ENCODE measurements around the gene IL17D. TPM values are rescaled to one million over a fixed set of nuclear protein-coding genes. Genes with fewer than 3 reads are reported as not detected.

Gene IL17D
- total and polyA plus RNA-seq, 4 donors = 0.05 to 0.19 (median 0.14) TPM

GRCh38 chr13:20667857-20668437 is 35.6 kb upstream of the IL17D start:
- 71% methylated on average over 4 of the region's 4 CpGs for WGBS
- DNase-seq (ENCODE audit: low spot score) = no peak
- no peaks in the 10 kb centered on the region for H3K27me3 ChIP-seq (ENCODE audit: control insufficient read depth in 4 of 4, insufficient read depth in 4 of 4, low read length in 3 of 4)
- H3K9me3 ChIP-seq (ENCODE audit: control insufficient read depth in 4 of 4, low read length in 3 of 4) = no peaks in the 10 kb centered on the region
- TF ChIP-seq NR2F2 (IDR thresholded peaks at IDR 0.05) (no peak), RXRA (IDR thresholded peaks at IDR 0.05) (no peak), FOXA2 (IDR thresholded peaks at IDR 0.05) (no peak), HNF4G (IDR thresholded peaks at IDR 0.05) (no peak), RAD21 (IDR thresholded peaks at IDR 0.05) (no peak), CTCF (IDR thresholded peaks at IDR 0.05; ENCODE audit: low read depth, low read length, missing input control) (no peak), YY1 (IDR thresholded peaks at IDR 0.05) (no peak), REST (IDR thresholded peaks at IDR 0.05) (no peak), SP1 (IDR thresholded peaks at IDR 0.05) (no peak), TAF1 (conservative IDR thresholded peaks at IDR 0.05) (no peak)
- no peak overlapping the region for H3K27ac ChIP-seq (ENCODE audit: low read depth in 1 of 2, low read length in 2 of 2)
- peaks cover 0 to 14% (median 6%) of the 10 kb centered on the region in 4 donors for H3K36me3 ChIP-seq (ENCODE audit: control insufficient read depth in 4 of 4, insufficient read depth in 3 of 4, low read depth in 1 of 4, low read length in 3 of 4)
- no peak overlapping the region for H3K9ac ChIP-seq (ENCODE audit: low read depth in 1 of 2, low read length in 2 of 2)
- H3K4me3 ChIP-seq (ENCODE audit: low read depth in 1 of 3, low read length in 3 of 3) = no peak overlapping the region
- no peaks in the 10 kb centered on the region for H3K4me1 ChIP-seq (ENCODE audit: control insufficient read depth in 4 of 4, insufficient read depth in 4 of 4, low read length in 3 of 4)

GRCh38 chr13:20669162-20669561 is 34.3 kb upstream of the IL17D start:
- H3K27ac ChIP-seq (ENCODE audit: low read depth in 1 of 2, low read length in 2 of 2) = no peak overlapping the region
- no peaks in the 10 kb centered on the region for H3K9me3 ChIP-seq (ENCODE audit: control insufficient read depth in 4 of 4, low read length in 3 of 4)
- H3K27me3 ChIP-seq (ENCODE audit: control insufficient read depth in 4 of 4, insufficient read depth in 4 of 4, low read length in 3 of 4) = no peaks in the 10 kb centered on the region
- whole genome bisulfite sequencing = 82% methylated on average over 5 of the region's 5 CpGs
- no peak overlapping the region for H3K9ac ChIP-seq (ENCODE audit: low read depth in 1 of 2, low read length in 2 of 2)
- no peak for TF ChIP-seq CTCF (IDR thresholded peaks at IDR 0.05; ENCODE audit: low read depth, low read length, missing input control)
- TF ChIP-seq REST (IDR thresholded peaks at IDR 0.05) = no peak
- no peak for TF ChIP-seq NR2F2 (IDR thresholded peaks at IDR 0.05)
- no peak for TF ChIP-seq ATF3 (IDR thresholded peaks at IDR 0.05)
- TF ChIP-seq MAX (IDR thresholded peaks at IDR 0.05) = no peak
- TF ChIP-seq GABPA (IDR thresholded peaks at IDR 0.05 in 1 of 2, conservative IDR thresholded peaks at IDR 0.05 in 1 of 2) = no peak
- TF ChIP-seq FOXA1 (IDR thresholded peaks at IDR 0.05) = no peak
- TF ChIP-seq SP1 (IDR thresholded peaks at IDR 0.05) = no peak
- no peak for TF ChIP-seq HNF4A (conservative IDR thresholded peaks at IDR 0.05)
- TF ChIP-seq EGR1 (IDR thresholded peaks at IDR 0.05; ENCODE audit: low read depth in 2 of 2) = no peak
- H3K36me3 ChIP-seq (ENCODE audit: control insufficient read depth in 4 of 4, insufficient read depth in 3 of 4, low read depth in 1 of 4, low read length in 3 of 4) = peaks cover 0 to 12% (median 5%) of the 10 kb centered on the region in 4 donors
- no peak for DNase-seq (ENCODE audit: low spot score)
- H3K4me1 ChIP-seq (ENCODE audit: control insufficient read depth in 4 of 4, insufficient read depth in 4 of 4, low read length in 3 of 4) = no peaks in the 10 kb centered on the region
- no peak overlapping the region for H3K4me3 ChIP-seq (ENCODE audit: low read depth in 1 of 3, low read length in 3 of 3)

Data from liver (tissue), 9 donors.